Hematopoietic multipotent progenitor cell treated with erythropoietin and hydrocortisone succinate and interleukin-3 and kit ligand, for 6 days (in vitro differentiated cells): Measurements from ENCODE around the gene WNK1.
"Not testable (repeated sequence)": the region's sequence is repeated elsewhere in the genome, so short reads cannot be mapped to it uniquely, and the experiment has no call there.

Experiments used
- DNase-seq: peaks from one replicate; pipeline ENCODE4 v3.0.0-alpha.2; 2015

Gene WNK1

DNA sequence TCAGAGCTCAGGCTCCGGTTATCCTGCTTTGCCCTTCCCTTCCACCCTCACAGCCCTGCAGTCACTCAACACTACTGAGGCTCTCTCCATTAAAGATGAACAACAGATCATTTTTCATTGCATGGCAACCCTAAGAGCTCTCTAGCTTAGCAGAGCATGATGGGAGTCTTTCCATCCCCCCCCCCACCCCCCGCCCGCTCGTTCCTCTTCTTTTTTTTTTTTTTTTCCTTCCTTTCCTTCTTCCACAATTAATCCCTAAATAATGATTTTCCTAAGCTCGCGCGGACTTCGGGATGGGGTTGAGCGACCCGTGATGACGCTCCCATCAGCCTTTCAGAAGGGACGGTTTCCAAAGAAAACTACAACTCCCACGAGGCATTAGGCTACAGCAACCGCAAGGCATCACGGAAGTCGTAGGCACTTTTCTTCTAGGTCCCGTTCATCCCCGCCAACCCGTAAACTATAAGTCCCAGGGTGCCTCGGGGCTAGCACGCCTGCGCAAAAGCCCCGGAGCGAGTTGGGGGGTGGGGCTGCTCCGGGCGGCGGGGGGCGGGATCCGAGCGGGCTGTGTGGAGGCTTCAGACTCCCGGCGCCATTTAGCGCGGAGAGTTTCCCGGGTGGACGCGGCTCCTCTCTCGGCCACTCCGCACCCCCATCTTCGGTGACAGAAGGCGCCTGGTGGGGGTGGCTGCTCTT, at the start of gene WNK1:
Gene WNK1, plus strand, starts transcription at position 581 of the 696 bp plus-strand sequence. CDS start 987 bp downstream, outside the sequence.
- DNase-seq: peak; percentile 100

DNA sequence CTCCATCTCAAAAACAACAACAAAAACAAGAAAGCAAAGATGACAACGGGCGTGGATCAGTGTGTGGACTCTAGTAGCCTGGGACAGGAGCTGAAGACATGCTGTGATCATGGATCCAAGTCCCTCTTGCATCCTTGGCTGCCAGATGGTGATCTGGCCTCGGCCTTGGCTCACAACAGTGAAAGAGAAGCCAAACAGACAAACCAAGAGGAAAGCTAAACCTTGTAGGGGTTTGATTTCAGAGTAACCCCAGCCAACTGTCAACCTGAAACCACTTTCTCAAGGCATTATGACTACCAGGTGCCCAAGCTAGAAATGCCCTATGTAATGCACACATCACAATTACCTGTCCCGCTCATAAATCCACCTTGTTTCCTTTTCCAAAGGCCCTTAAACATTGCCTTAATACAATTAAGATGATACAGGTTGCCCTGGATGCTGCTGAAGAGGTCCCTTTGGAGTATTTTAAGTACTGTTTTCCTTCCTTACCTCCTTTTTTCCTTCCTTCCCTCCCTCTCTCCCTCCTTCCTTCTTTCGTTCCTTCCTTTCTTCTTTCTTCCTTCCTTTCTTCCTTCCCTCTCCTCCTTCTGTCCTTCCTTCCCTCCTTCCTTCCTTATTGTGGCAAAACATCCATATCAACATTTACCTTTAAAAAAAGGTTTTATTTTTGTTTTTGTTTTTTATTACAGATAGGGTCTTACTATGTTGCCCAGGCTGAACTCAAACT, 47.7 kb upstream of the WNK1 start:
- DNase-seq: no peak

DNA sequence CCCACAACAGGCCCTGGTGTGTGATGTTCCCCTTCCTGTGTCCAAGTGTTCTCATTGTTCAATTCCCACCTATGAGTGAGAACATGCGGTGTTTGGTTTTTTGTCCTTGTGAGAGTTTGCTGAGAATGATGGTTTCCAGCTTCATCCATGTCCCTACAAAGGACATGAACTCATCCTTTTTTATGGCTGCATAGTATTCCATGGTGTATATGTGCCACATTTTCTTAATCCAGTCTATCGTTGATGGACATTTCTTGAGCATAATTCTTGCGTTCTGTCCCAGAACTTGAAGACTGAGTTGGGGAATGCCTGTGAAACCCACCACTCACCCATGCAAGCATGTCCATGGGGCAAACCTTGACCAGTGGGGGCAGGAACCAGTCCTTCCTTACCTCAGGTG, 44.3 kb upstream of the WNK1 start:
- not testable (repeated sequence) for DNase-seq

DNA sequence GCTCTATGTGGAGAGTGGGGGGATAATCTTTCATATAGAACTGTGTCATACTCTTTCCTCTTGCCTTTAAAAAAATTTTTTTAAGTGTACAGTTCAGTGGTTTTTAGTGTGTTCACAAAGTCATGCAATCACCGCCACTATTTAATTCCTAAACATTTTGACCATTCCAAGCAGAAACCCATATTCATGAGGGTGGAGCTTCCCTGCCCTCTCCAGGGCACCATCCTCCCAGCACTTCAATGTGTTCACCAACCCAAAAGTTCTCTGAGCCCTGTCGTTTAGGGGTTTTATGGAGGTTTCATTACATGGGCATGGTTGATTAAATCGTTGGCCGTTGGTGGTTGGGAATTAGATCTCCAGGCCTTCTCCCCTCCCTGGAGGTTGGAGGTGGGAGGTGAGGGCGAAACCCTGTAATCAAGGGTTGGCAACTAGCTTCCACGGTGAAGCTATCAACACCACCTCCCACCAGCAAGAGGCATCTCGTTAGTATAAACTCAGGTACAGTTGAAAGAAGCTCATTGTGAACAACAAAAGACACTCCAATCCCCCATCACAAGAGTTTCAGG, 42.8 kb upstream of the WNK1 start:
- no peak for DNase-seq

DNA sequence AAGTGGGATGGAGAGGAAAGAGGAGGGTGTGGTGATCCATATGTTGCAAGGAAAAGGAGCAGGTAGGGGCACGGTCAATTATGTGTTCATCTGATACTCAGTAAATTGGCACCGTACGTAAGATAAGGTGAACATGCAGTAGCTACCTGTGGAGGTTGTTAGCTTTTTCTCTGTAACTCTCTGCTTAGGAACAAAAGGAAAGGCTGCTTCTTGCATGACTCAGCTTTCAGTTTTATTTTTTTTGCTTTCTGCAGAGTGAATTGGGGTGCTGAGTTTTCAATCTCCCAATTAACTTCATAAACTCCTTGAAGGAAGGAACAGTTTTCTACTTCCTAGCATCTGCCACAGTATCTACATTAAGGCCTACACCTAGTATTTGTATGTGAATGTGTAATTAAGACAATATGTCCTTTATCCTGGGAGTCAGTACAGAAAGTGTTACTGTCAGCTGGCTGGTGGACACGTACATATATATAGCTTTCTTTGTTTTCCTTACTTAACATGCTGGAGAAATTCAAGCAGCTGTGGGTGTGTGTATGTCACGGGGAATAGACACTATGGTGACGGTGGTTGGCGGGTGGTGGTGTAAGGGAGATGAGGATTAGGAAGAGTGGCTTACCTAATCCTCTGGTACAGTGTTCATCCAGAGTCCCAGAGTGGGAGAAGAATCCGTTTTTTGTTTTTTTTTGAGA, 40.1 kb upstream of the WNK1 start:
- no peak for DNase-seq

DNA sequence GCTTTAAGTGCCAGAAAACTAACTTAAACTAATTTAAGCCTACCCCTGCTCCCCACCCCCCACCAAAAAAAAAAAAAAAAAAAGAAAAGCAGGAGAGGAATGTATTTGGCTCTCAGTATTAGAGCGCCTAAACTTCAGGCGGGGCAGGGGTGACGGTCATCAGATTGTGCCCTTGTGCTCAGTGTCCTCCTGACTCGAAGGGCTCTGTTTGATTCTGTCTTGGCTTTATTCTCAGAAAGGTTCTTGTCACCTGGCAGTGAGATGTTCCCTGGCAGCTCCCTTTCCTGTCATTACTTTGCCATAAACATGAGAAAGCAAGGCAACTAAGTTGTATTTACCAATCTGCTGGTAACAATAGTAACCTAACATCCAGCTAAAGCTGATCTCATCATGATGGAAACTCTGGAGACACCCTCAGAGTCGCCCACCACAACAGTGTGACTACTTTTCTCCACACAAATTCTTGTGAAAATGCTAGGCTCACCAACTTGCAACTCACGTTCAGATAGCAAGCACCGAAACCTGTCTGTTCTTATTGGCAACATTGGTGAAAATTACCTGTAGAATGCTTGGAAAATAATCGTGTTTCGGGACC, 39.0 kb upstream of the WNK1 start:
- DNase-seq: no peak

DNA sequence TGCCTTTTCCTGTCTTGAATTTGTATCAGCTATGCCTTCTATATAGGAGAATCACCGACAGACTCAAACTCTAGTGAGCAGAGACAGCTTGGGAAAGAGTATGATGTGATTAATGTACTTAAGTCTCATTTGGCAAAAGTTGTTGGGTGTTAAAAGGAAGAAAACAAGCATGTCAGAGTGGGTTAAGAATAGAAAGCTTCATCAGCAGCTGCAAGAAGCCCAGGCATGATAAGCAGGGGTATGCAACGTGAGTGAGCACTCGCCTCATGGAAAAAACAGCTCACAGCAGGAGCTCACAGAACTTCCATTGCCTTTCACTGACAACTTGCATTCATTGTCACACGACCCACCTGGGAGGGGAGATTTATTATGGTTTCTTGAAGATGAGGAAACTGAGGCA, 35.9 kb upstream of the WNK1 start:
- peak; percentile 82 for DNase-seq

DNA sequence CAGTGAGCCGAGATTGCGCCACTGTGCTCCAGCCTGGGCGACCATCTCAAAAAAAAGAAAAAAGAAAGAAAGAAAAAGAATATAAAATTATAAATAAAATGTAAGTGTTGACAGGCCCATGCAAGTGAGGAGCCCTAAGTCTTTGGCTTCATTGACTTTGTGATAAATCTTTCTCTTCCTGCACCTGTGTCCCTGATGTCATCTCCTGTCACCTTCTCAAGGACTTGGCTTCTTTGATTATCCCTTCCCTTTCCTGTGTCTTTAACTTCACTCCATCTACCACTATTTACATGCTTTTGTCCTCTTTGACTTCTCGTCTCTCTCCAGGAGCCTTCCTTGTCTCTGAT, 33.6 kb upstream of the WNK1 start:
- no peak for DNase-seq

DNA sequence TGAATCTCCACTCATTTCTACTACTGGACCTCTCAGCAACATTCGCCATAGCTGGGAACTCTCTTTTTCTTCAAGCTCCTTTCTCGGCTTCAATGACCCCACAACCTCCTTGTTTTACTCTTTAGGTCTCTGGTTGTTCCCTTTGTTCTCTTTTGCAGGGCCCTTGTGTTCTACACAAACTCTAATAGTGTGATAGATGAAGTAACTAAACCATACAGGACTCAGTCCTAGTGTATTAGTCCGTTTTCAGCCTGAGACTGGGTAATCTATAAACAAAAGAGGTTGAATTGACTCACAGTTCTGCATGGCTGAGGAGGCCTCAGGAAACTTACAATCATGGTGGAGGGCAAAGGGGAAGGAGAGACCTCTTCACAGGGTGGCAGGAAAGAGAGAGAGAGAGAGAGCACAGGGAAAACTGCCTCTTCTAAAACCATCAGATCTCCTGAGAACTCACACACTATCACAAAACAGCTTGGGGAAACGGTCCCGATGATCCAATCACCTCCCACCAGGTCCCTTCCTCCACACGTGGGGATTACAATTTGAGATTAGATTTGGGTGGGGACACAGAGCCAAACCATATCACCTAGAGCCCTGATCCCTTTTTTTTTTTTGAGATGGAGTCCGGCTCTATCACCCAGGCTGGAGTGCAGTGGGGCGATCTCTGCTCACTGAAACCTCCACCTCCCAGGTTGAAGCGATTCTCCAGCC, 32.0 kb upstream of the WNK1 start:
- no peak for DNase-seq

DNA sequence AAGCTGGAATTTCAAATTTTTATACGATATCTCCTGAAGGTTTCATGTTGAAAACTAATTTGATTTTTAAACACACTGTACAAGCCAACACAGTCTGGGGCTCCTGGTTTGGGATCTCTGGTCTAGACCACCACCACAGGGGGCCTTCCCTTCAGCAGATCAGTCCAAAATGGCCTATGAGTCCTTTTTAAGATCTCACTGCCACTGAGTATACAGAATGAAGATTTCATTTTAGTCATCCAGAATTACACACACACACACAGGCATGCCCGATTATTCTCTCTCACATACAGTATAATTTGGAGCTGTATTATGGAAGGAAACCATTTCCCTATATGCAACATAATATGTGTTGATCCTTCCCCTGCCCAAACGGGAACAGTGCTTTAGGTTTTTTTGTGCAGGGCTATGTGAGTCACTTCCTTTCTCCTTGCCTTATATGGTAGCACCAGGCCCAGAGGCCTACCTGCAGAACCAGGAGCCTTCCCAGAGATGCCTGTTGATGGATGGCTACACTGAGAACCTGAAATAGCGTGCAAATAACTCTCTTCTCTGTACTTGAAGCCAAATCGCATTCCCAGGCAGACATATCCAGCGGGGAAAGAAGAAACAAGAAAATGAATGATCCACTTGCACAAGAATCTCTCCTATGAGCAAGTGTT, 28.1 kb upstream of the WNK1 start:
- DNase-seq: no peak

DNA sequence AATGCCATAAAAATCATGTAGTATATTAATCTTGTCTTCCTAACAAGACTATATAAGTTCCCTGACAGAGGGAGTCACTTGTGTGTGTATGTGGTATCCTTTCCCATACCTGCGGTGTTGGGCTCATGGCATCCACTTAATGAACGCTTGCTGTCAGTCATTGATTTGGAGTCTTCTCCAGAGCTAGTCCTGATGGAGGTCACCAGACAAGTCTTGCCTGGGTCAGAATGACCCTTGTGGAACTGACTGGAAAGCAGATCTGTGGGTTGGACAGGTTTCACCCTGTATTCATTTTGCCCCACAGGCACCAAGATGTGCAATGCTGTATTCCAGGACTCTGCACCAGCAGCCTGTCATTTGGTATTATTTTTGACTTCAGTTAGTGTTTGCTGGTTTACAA, 27.3 kb upstream of the WNK1 start:
- no peak for DNase-seq

DNA sequence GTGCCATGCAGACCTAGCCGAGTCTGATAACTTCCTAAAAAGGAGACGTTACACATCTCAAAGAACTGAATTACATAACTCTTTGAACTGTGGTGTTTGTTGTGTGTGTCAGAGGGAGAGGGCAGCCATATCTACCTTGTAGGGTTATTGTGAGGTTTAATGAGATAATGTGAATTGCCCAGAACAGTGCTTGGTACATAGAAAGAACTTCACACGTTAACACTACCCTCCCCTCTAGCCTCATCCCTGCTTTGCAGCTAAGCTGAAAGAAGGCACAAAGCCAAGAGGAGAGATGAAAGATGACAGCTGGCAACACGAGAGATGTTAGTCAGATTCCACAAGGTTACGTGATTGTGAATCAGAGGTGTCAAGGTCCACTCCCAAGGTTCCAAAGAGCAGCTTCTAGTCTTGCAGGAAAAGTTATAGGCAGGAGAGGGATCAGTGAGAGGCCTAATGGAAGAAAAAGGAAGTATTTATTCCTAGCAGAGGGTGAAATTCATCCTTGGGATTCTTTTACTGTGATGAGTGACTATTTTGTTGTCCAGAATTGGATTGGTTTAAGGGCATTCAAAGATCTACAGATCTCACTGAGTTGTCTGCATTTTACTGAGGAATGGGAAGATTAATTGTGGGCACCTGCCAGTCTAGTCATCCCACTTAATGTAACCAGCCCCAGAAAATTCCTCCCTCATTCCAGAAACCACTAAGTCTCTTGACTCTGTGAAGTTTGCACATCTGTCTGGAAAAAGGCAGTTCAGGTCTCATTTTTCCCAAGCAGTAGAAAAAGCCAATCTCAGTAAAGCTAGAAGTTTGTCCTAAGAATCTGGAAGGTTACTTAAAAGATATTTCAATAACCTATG, 25.9 kb upstream of the WNK1 start:
- DNase-seq: peak; percentile 27

DNA sequence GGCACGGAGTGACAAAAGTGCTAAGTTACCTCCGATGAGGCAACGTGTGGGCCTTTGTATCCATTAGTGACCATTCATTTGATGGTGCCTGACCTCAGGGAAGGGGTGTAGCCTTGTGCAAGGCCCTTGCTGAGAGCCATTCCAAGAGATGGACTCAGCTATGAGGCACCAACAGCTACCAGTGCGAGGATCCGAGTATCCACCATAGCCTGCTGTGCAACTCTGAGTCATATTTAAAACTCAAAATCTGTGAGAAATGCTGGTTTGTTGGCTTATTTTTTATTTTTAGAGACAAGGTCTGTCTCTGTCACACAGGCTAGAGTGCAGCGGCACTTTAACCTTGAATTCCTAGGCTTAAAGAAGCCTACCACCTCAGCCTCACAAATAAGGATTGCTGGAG, 25.1 kb upstream of the WNK1 start:
- no peak for DNase-seq

DNA sequence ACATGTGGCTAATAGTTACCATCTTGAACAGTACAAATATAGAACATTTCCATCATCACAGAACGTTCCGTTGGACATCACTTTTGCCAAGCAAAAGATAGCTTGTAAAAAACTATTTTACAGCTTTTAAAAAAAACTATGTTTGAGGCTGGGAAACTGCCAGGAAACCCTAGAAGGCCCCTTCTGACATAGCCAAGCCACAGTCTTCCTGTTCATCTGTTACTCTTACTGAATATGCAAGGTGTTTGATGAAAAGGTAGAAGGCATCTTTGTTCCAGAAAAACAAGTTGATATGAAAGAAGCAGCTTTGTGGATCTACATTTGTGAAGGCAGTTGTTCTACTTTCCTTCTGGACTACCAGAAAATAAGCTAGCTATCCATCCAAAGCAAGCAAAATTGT, 23.6 kb upstream of the WNK1 start:
- no peak for DNase-seq

DNA sequence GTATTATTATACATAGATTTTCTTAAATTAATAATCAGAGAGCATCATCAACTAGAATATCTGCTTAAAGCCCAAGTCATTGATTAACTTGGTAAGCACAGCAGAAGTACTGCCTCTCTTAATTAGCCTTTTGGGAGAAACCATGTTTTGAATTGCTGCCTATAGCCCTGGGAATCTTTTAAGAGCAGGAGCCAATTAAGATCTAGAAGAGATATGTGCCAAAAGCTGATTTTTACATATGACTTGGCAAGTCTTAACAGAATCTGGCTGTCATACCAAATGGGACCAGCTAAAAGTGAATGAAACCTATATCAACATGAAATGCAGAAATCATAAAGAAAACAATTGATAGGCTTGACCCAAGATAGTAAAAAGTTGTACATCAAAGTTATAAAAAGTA, 23.2 kb upstream of the WNK1 start:
- DNase-seq: no peak

DNA sequence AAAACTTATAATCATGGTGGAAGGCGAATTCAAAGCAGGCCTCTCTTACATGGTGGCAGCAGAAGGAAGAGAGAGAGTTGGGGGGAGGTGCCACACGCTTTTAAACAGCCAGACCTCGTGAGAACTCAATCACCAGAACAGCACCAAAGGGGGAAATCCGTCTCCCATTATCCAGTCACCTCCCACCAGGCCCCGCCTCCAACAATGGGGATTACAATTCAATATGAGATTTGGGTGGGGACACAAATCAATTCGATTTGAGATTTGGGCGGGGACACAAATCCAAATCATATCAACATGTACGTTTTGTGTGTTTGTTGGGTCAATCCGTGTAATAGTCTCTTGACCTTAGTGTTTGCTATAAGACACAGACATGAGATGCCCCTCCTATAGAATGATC, 21.8 kb upstream of the WNK1 start:
- DNase-seq: no peak

DNA sequence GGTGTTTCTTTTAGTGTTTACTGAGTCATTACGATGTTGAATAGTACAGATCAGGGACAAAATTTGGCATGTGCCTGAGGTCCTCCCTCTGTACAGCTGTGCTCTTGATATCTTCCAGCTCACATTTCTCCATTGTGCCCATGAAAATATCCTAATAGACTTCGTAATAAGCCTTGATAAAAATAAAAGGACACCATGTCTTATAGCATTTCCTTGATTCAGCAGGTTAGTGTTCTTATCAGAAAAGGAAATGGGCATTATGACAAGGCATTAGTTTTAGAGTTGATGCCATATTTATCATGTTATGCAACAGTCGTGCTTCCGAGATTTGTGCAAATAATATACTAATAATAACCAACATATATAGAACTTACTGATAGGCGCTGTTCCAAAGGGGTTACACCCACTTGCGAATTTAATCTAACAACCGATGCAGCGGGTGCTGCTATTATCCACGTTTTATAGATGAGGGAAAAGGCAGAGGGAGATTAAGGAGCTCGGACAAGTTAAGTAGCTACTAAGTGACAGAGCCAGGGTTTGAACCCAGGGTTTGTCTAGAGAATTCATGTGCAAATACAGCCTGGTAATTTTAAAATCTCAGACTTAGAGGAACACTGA, 15.1 kb upstream of the WNK1 start:
- peak; percentile 47 for DNase-seq

DNA sequence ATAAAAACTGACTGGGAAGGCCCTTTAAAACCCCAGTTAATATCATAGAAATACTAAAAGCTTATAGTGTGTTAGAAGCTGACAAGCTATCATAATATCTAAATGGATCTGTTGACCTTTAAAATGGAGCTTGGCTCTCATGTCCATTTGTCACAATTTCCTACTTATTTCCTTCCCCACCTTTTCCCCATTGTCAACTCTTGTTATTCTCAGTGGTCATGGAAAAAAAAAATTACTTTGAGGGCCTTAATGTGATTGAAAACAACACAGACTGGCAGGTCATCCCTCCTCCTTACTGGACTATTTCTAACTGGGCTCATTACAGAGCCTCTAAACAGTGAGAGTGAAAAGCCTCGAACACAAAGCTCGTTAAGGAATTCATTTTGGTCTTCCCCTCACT, 13.7 kb upstream of the WNK1 start:
- DNase-seq: peak; percentile 0

DNA sequence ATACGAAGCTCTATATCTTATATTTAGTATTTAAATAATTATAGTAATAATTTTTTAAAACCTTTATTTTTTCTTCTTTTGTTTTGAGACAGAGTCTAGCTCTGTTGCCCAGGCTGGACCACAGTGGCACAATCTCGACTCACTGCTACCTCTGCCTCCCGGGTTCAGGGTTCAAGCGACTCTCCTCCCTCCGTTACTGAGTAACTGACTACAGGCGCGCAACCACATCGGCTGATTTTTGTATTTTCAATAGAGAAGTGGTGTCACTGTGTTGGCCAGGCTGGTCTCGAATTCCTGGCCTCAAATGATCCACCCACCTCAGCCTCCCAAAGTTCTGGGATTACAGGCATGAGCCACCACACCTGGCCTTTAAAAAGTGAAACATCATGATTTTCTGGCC, 13.0 kb upstream of the WNK1 start:
- no peak for DNase-seq

DNA sequence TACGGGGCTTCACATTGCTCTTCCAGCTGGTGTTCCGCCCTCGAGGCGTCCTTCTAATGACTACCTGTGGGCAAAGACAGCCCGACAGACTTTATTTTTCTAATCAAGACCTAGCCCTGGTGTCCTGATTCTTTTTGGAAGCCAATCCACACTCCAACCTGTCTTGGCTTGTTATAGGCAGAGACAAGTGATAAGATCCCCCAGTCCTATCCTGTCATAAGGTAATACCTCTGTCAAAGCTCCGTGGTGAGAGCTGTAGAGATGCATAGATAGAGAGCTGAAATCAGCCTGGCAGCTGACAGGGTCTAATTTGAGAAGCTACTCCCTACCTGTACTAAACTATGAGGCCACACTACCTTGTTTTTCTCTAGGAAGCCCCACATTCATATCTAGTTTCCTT, 11.5 kb upstream of the WNK1 start:
- peak; percentile 0 for DNase-seq

DNA sequence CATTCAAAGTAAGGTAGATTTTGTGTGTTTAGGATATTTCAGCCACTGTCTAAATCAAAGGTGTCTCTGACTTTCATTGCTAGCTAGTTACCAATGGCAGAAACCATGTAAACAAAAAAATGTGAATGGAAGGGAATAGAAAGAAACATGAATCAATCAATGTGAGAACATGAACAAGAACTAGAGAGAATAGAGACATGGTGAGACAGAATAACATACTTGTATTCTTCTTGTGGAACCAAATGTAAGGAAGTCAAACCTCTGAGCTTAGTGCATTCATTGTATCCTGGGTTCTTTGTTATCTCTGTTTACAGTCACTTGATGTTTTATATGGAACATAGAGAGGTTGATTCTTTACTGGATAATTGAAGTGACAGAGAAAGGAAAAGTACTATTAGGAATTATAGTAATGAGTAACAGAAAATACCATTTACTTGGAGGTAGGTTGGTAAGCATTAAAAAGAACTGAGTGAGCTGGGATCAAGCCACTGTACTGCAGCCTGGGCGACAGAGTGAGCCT, 2.6 kb upstream of the WNK1 start:
- DNase-seq: peak; percentile 33
